RWPE1 (cell line): ENCODE results near the gene LIN28B.

Source experiments
- CTCF ChIA-PET: fragments of 350-600 bp; sonication (Branson Sonifier 250); formaldehyde crosslinking; extraction: SDS; loops from one replicate; lab custom pipeline; 2021; lab: Yijun Ruan, JAX
- POLR2A ChIA-PET: fragments of 400-600 bp; formaldehyde crosslinking; extraction: SDS; loops from one replicate; lab custom pipeline; 2020; ENCODE audit warnings: antibody characterized with exemption; ENCODE audit not compliant: low non-redundant PET; lab: Yijun Ruan, JAX
- DNase-seq: peaks from one replicate; pipeline ENCODE4 v3.0.0; 2012; ENCODE audit warnings: low spot score
- H3K27ac ChIP-seq: fragments of 450-650 bp; 2 replicates; pipeline ENCODE4 v1.5.1; 2017
- TF ChIP-seq, protein P1 (sequence below): fragments of 450-650 bp; conservative IDR thresholded peaks from 2 replicates; pipeline ENCODE4 v1.5.1; 2017; ENCODE audit warnings: low read depth, mild to moderate bottlenecking

LIN28B gene, protein sequence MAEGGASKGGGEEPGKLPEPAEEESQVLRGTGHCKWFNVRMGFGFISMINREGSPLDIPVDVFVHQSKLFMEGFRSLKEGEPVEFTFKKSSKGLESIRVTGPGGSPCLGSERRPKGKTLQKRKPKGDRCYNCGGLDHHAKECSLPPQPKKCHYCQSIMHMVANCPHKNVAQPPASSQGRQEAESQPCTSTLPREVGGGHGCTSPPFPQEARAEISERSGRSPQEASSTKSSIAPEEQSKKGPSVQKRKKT

DNA sequence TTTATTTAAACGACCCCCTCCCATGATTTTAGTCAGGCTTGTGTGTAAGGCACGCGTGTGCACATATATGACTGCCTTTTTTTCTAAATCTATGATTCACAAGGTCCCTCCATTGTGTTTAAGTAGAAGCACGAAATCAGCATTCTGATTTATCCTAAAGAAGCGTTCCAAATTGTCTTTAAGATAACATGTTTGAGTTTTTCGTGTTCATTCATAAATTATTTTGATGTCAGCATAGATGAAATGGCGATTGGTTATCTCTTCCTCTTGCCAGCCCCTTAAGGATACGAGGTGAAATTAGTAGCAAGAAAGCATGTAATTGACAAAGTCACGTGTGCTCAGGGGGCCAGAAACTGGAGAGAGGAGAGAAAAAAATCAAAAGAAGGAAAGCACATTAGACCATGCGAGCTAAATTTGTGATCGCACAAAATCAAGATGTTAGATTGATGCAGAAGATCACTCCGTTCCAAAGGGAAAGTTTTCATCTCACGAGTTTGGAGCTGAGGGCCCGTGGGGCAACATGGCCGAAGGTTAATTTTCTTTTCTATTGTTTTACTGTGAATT lies at the start of gene LIN28B:
Gene LIN28B, plus strand, starts transcription at position 377 of the 564 bp plus-strand sequence. Its CDS starts 144 bp downstream, at position 521.
- ChIA-PET CTCF (no interaction called here), POLR2A (no interaction called here)
- no peak within 1 kb of the TSS for H3K27ac ChIP-seq
- DNase-seq, result no peak
- TF ChIP-seq, protein P1, sequence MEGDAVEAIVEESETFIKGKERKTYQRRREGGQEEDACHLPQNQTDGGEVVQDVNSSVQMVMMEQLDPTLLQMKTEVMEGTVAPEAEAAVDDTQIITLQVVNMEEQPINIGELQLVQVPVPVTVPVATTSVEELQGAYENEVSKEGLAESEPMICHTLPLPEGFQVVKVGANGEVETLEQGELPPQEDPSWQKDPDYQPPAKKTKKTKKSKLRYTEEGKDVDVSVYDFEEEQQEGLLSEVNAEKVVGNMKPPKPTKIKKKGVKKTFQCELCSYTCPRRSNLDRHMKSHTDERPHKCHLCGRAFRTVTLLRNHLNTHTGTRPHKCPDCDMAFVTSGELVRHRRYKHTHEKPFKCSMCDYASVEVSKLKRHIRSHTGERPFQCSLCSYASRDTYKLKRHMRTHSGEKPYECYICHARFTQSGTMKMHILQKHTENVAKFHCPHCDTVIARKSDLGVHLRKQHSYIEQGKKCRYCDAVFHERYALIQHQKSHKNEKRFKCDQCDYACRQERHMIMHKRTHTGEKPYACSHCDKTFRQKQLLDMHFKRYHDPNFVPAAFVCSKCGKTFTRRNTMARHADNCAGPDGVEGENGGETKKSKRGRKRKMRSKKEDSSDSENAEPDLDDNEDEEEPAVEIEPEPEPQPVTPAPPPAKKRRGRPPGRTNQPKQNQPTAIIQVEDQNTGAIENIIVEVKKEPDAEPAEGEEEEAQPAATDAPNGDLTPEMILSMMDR, result no peak

DNA sequence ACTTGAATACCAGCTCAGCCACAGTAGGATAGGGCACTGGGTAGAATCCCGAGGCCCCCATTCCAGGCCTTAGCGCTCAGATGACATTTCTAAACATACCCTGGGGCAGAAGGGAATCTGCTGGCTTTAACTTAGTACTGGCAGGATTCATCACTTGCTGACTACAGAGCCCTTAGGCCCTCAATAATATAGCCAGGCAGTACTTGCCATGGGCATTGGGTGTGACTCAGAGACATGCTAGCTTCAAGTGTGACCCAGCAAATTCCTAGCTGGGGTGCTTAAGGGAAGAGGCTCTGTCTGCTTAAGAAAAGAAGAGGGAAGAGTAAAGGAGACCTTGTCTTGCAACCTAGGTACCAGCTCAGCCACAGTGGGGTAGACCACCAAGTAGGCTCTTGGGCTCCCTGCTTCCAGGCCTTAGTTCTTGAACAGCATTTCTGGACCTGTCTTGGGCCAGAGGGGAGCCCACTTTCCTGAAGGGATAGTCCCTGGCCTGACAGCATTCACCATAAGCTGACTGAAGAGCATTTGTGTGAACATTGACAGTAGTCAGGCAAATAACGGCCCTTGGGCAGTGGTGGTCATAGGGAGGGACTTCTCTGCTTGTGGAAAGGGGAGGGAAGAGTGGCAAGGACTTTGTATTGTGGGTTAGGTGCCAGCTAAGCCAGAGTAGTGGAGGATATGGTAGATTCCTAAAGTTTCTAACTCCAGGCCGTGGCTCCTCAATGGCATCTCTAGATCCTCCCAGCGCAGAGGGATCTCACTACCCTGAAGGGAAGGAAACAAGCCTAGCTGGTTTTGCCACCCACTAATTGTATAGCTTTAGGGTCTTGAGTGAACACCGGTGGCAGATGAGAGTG lies 48.6 kb upstream of the LIN28B start:
- DNase-seq, result no peak
- ChIA-PET CTCF (interaction anchor here (0.7 kb wide), 1 partner anchor 9 kb away, joined by 4 read pairs; no protein-coding TSS in a partner anchor), POLR2A (no interaction called here)
- TF ChIP-seq, protein P1, result no peak
- no peak overlapping the region for H3K27ac ChIP-seq

DNA sequence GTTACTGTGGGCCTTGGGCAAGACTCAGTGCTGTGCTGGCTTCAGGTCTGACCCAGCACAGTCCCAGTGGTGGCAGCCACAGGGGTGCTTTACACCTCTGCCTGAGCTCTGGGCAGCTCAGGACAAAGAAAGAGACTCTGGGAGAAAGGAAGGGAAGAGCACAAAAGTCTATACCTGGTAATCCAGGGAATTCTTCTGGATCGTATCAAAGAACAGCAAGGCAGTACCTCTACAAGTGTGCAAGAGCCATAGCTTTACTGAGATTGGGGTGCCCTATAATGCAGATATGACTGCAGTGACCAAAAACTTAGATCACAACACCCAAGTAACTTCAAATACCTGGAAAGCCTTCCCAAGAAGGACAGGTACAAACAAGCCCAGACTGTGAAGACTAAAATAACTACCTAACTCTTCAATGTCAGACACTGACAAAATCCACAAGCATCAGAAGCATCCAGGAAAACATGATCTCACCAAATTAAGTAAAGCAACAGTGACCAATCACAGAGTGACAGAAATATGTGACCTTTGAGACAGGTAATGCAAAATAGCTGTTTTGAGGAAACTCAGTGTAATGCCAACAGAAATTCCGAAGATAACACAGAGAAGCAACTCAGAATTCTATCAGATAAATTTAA lies 47.9 kb upstream of the LIN28B start:
- ChIA-PET CTCF (interaction anchor here (0.7 kb wide), 1 partner anchor 10 kb away, joined by 4 read pairs; no protein-coding TSS in a partner anchor), POLR2A (no interaction called here)
- H3K27ac ChIP-seq, result no peak overlapping the region
- DNase-seq, result no peak
- TF ChIP-seq, protein P1, result no peak

DNA sequence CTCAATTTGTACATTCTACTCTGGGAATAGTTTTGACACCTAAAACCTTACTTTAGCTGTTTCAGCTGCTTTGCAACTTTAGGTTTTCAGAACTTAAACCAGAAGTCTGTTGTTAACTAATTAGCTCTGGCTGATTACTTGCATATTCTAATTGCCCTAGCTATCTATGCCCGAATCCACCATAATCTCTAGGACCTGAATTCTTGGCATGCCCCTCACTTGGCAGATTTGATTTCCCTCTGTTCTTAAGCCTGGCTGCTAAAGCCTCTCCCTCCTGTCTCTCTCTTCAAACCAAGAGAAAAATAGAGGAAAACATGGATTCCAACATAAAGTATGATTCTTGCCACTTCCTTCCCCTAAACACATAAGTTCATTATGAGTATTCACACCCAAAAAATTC lies 35.0 kb upstream of the LIN28B start:
- TF ChIP-seq, protein P1, result no peak
- ChIA-PET POLR2A (no interaction called here), CTCF (interaction anchor here (0.5 to 1.2 kb wide), 3 partner anchors 73 to 156 kb away, joined by 3 to 8 read pairs (median 4); no protein-coding TSS in a partner anchor)
- no peak overlapping the region for H3K27ac ChIP-seq
- no peak for DNase-seq

DNA sequence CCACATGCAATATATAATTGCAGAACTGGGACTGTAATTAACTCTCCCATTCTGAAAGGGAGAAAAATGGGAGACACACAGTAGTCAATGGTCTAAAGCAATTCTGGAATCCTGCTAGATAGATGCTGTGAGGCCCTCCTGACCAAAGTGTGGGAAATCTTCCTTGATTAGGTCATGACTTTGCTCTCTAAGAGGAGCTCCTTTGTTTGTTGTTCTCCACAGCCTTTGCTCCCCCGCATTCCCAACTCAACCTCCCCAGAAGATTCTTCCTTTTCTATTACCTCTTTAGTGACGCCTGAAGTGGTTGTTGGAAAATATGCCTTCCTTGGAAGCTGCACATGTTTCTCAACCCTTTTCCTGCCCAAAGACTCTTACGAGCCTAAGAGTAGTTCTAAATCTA lies 28.8 kb upstream of the LIN28B start:
- CTCF ChIA-PET, result interaction anchor here (0.7 kb wide), 1 partner anchor 14 kb away, joined by 4 read pairs; no protein-coding TSS in a partner anchor
- TF ChIP-seq, protein P1, result no peak
- DNase-seq, result no peak

DNA sequence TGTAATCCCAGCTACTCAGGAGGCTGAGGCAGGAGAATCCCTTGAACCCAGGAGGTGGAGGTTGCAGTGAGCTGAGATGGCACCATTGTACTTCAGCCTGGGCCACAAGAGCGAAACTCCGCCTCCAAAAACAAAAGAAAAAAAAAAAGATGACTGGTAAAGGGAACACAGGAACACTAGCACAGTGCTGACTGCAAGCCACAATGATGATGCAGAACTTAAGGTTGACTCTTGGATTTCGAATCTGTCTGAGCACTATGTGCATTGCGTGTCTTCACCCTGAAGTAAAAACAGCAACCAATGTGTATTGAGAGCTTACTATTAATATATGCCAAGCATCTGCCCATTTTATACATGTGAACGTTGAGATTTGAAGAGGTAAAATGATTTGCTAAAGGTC lies 27.6 kb upstream of the LIN28B start:
- CTCF ChIA-PET, result interaction anchor here (0.9 kb wide), 1 partner anchor 31 kb away, joined by 4 read pairs; no protein-coding TSS in a partner anchor
- TF ChIP-seq, protein P1, result no peak
- DNase-seq, result no peak
- H3K27ac ChIP-seq, result no peak overlapping the region
- POLR2A ChIA-PET, result no interaction called here

More for the DNA sequence above, 28.8 kb upstream of the LIN28B start:
- H3K27ac ChIP-seq, result no peak overlapping the region
- POLR2A ChIA-PET, result no interaction called here
